DOHH2 (cell line): ENCODE results near the gene PRRT1.
"Not testable (repeated sequence)": the region's sequence is repeated elsewhere in the genome, so short reads cannot be mapped to it uniquely, and the experiment has no call there.

Source experiments
- H3F3A ChIP-seq: fragments of 200-600 bp; sonication (generic), shearing (Covaris generic); 2 replicates; pipeline ENCODE4 v1.6.0; 2016; ENCODE audit warnings: antibody characterized with exemption, mild to moderate bottlenecking; ENCODE audit not compliant: control insufficient read depth, insufficient read depth
- H3K27ac ChIP-seq: fragments of 200-600 bp; sonication (generic); 2 replicates; pipeline ENCODE4 v1.5.1; 2014; ENCODE audit warnings: low read depth, mild to moderate bottlenecking, low read length, moderate library complexity
- H3K27me3 ChIP-seq: fragments of 200-600 bp; sonication (generic); 2 replicates; pipeline ENCODE4 v1.6.1; 2014; ENCODE audit warnings: mild to moderate bottlenecking, low read length, mixed read lengths; ENCODE audit not compliant: control insufficient read depth
- H3K36me3 ChIP-seq: fragments of 200-600 bp; sonication (generic); 2 replicates; pipeline ENCODE4 v1.6.1; 2014; ENCODE audit warnings: mild to moderate bottlenecking, low read length, moderate library complexity, mixed read lengths; ENCODE audit not compliant: control insufficient read depth
- H3K4me1 ChIP-seq: fragments of 200-600 bp; sonication (generic); 2 replicates; pipeline ENCODE4 v1.6.1; 2014; ENCODE audit warnings: mild to moderate bottlenecking, low read length, mixed read lengths; ENCODE audit not compliant: control insufficient read depth
- H3K4me2 ChIP-seq: fragments of 200-600 bp; sonication (generic); 2 replicates; pipeline ENCODE4 v1.6.0; 2014; ENCODE audit warnings: mild to moderate bottlenecking, low read length, moderate library complexity
- H3K4me3 ChIP-seq: fragments of 200-600 bp; sonication (generic); 2 replicates; pipeline ENCODE4 v1.5.1; 2014; ENCODE audit warnings: mild to moderate bottlenecking, low read length, mixed read lengths
- H3K79me2 ChIP-seq: fragments of 200-600 bp; sonication (generic); 2 replicates; pipeline ENCODE4 v1.6.1; 2014; ENCODE audit warnings: mild to moderate bottlenecking, low read length, mixed read lengths; ENCODE audit not compliant: control insufficient read depth
- H3K9me2 ChIP-seq: fragments of 200-600 bp; sonication (generic); replicated peaks from 2 replicates; pipeline ENCODE4 v1.6.1; 2014; ENCODE audit warnings: mild to moderate bottlenecking, low read length, mixed read lengths; ENCODE audit not compliant: control insufficient read depth
- H3K9me3 ChIP-seq: fragments of 200-600 bp; sonication (generic); 2 replicates; pipeline ENCODE4 v1.6.1; 2014; ENCODE audit warnings: antibody characterized with exemption, low read length, mixed read lengths; ENCODE audit not compliant: control insufficient read depth, insufficient read depth
- H4K20me1 ChIP-seq: fragments of 200-600 bp; sonication (generic); 2 replicates; pipeline ENCODE4 v1.6.0; 2014; ENCODE audit warnings: low read depth, mild to moderate bottlenecking, antibody characterized with exemption, low read length, moderate library complexity; ENCODE audit not compliant: control insufficient read depth, insufficient read depth
- CTCF ChIP-seq: fragments of 200-600 bp; sonication (generic); IDR thresholded peaks from one replicate; pipeline ENCODE4 v1.5.1; 2014; ENCODE audit warnings: antibody characterized with exemption, mild to moderate bottlenecking, low read depth, low read length; ENCODE audit not compliant: poor library complexity, severe bottlenecking
- EZH2phosphoT487 ChIP-seq: fragments of 200-600 bp; sonication (generic); IDR thresholded peaks from 2 replicates; pipeline ENCODE4 v1.6.1; 2017; ENCODE audit warnings: borderline replicate concordance, mild to moderate bottlenecking, antibody characterized with exemption, low read length, moderate library complexity, mixed read lengths

The PRRT1 gene

DNA sequence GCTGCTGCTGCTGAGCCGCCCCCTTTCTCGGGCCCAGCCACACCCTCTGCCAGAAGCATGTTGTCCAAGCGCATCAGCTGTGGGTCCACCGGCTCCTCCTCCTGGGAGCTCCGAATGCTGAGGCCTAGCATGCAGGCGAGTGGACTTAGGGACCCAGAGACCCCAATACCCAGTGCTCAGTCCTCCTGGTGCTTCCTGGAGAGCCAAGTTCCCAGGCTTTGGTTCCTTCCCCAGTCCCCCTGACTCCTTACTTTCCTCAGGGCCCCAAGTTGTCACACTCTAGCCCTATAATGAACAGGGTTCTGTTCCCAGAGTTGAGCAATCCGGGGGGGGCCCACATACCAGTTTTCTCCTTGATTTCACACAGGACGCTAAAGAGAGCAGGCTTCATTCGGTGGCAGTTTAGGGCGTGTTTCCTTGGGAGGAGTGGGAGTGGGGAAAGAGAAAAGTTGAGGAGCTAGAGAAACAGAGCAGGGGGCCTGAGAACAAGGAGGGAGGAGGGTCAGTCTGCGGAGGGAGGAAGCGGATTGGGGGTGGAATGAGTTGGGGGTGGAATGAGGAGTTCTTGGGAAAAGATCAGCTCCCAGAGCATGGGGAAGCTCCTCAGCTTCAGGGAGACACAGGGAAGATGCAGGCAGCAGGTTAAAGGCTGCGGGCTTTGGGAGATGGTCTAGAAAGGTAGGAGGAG lies 36.8 kb upstream of the PRRT1 start:
- peak overlapping the region; percentile 100 for H3K4me2 ChIP-seq
- no peaks in the 10 kb centered on the region for H4K20me1 ChIP-seq
- H3F3A ChIP-seq: peaks cover 12% of the 10 kb centered on the region
- peaks cover 52% of the 10 kb centered on the region for H3K79me2 ChIP-seq
- peak overlapping the region; percentile 83 for H3K4me3 ChIP-seq
- no peaks in the 10 kb centered on the region for H3K27me3 ChIP-seq
- no peak for TF ChIP-seq EZH2phosphoT487
- TF ChIP-seq CTCF: no peak
- peak overlapping the region; percentile 90 for H3K27ac ChIP-seq
- no peaks in the 10 kb centered on the region for H3K9me2 ChIP-seq
- H3K9me3 ChIP-seq: no peaks in the 10 kb centered on the region
- H3K4me1 ChIP-seq: peaks cover 62% of the 10 kb centered on the region
- peaks cover 59% of the 10 kb centered on the region for H3K36me3 ChIP-seq

DNA sequence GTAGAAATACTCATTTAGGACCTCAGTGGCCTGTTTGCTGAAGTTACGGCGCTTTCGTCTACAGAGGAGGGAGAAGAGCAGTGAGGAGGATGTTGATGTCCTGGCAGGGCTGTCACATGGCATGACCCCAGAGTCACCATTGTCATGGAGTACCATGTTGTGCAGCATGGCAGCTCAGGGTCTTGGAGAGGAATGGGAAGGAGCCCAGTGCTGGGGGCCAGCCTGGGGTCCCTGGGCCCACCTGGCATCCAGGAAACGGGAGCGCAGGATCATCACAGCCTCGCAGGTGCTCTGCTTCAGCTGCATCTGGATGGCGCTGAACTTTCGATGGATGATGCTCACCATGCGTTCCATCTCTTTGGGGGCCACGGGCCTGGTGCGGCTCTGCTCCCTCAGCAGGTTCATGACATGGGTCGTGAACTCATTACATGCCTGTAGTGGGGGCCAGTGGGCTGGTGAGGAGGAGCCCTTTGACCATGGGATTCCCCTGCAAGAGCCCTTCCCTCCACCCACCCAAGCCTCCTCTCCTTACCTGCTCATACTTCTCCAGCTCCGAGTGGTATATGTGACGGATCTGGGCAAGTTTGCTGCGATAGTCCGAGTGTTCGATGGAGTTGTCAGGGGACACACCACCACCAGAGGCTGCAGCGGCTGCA lies 36.1 kb upstream of the PRRT1 start:
- not testable (repeated sequence) for H4K20me1 ChIP-seq, H3F3A ChIP-seq, H3K9me3 ChIP-seq, H3K9me2 ChIP-seq, H3K27me3 ChIP-seq
- H3K79me2 ChIP-seq: peaks cover 51% of the 10 kb centered on the region
- peaks cover 55% of the 10 kb centered on the region for H3K4me1 ChIP-seq
- 0 out of 2 replicates have a peak overlapping the region, but pooled peaks have one; percentile 36 for H3K27ac ChIP-seq
- H3K4me3 ChIP-seq: peak overlapping the region; percentile 44
- H3K36me3 ChIP-seq: peaks cover 66% of the 10 kb centered on the region
- H3K4me2 ChIP-seq: peak overlapping the region; percentile 100

DNA sequence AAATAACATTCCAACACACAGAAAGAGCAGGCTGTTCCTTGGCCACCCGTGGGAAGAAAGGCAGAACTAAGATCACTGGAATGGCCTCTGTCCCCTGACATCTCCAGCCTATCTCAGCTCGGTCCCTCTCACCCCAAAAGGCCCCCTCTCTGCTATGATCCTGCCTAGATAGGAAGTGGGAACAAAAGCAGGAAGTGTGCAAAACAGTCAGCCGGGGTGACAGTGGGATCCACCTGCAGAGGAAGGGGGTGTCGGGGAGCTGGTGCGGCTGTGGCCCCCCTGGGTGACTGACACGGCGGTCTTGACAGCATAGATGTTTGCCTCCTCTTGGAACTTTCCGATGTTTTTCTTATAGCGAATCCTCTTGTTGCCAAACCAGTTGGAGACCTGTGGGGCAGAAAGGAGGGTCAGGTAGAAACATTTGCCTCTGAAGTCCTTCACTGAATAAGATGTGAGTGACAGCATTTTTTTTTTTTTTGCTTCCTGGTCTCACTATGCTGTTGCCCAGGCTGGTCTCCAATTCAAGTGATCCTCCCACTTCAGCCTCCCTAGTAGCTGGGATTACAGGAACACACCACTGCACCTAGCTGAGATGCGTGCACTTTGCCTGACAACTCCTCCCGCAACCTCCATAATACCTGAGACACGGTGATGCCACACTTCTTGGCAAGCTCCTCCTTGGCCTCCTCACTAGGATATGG lies 35.4 kb upstream of the PRRT1 start:
- Histone ChIP-seq H3K27me3 (no peaks in the 10 kb centered on the region), H3F3A (peaks cover 9% of the 10 kb centered on the region), H3K4me1 (peaks cover 54% of the 10 kb centered on the region), H3K9me3 (no peaks in the 10 kb centered on the region), H3K27ac (peak overlapping the region; percentile 36), H4K20me1 (no peaks in the 10 kb centered on the region), H3K79me2 (peaks cover 48% of the 10 kb centered on the region), H3K4me3 (peak overlapping the region; percentile 44), H3K9me2 (no peaks in the 10 kb centered on the region), H3K4me2 (peak overlapping the region; percentile 100), H3K36me3 (peaks cover 69% of the 10 kb centered on the region)
- TF ChIP-seq CTCF (no peak), EZH2phosphoT487 (no peak)

DNA sequence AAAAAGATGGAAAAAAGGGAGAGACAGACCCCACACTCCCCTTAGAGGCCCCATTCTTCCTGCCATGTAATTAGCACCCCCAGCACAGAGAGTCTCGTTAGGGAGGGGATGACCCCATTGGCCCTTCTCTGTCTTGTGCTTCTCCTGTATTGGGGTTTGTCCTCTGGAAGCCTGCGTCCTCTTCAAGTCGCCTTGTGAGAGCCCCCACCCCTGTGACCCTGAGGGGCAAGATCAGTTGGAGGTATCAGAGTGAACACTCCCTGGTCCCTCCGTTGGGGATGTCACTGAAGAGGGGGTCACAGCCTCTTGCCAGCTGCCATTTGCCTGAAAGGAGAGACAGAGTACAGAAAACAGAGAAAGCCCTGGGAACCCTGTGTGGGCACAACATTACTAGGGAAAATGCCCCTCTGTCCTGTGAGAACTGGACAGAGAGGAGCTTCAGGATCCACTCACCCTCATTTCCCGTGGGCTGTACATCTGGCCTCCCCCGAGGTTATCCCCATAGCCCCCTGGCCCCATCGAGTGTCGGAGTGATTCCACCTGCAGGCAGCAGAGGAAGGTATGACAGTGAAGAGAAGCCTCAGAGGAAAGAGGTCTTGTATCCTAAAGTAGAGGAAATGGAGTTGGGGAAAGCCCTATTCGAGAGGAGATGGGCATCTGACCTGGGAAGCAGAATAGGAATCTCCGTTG lies 34.6 kb upstream of the PRRT1 start:
- peaks cover 66% of the 10 kb centered on the region for H3K36me3 ChIP-seq
- not testable (repeated sequence) for H3K9me2 ChIP-seq, H3F3A ChIP-seq, H4K20me1 ChIP-seq, H3K4me3 ChIP-seq, H3K4me2 ChIP-seq, H3K27me3 ChIP-seq, H3K9me3 ChIP-seq
- H3K79me2 ChIP-seq: peaks cover 42% of the 10 kb centered on the region
- peak overlapping the region; percentile 36 for H3K27ac ChIP-seq
- peaks cover 46% of the 10 kb centered on the region for H3K4me1 ChIP-seq

- Histone ChIP-seq H3K4me1 (peaks cover 41% of the 10 kb centered on the region), H3K36me3 (peaks cover 66% of the 10 kb centered on the region), H3K4me2 (peak overlapping the region; percentile 11; the same call in 1 of the 2 replicates), H3K79me2 (peaks cover 39% of the 10 kb centered on the region)
- H4K20me1 ChIP-seq, H3K27me3 ChIP-seq, H3K9me2 ChIP-seq, H3K4me3 ChIP-seq, H3F3A ChIP-seq, H3K27ac ChIP-seq, H3K9me3 ChIP-seq: not testable (repeated sequence)
Measured at GRCh38 chr6:32185681-32186131, 34.0 kb upstream of the PRRT1 start.
